Measurements from ENCODE around the gene ANKRD12.
"Not testable (repeated sequence)": the region's sequence is repeated elsewhere in the genome, so short reads cannot be mapped to it uniquely, and the experiment has no call there.

ANKRD12 gene

DNA sequence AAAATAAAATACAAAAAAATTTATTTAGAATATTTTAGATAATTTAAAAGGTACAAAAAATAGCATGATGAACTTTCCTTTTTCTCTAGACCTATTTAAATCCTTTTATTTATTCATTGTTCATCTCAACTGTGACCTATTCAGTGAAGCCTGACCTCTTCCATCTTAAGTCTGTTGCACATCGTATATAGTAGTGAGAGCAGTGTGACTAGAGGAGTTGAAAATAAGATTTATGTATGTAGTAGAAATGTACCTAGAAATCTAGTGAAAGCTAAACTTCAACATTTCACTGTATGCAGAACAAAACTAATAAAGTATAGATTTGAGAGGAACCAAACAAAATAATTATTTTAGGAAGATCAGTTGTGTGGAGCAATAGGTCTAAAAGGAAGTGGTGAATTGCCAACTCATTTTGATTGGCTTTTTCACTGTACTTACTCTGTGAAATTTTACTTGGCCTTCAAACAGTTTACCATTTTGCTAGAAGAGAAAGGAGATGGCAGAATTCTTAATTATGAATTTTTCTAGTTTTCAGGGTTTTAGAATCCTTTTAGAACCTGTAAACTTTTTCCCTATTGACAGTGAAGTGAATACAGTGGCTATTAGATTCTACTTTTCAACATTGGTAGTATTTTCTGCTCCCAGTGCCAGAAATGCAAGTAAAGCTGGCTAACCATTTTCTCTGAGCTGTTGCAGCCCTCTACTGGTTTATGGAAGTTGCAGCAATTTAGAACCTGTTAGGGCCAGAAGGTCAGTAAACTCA is 11.0 kb downstream of the ANKRD12 start:
- no peak for DNase-seq

DNA sequence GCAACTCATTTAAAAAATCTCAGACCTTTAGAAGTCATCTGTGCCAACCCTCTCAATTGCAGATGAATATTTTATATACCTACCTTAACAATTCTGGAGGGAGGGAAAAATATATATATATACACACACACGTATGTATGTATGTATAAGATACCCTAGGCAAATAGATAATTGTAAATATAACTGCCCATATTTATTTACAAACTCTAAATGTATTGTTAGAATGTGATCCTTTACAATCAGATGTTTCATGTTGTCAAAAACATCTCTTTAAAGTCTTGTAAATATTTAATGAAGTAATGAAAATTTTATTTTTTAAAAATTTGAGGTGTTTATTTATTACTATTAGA is 11.6 kb downstream of the ANKRD12 start:
- no peak for DNase-seq

DNA sequence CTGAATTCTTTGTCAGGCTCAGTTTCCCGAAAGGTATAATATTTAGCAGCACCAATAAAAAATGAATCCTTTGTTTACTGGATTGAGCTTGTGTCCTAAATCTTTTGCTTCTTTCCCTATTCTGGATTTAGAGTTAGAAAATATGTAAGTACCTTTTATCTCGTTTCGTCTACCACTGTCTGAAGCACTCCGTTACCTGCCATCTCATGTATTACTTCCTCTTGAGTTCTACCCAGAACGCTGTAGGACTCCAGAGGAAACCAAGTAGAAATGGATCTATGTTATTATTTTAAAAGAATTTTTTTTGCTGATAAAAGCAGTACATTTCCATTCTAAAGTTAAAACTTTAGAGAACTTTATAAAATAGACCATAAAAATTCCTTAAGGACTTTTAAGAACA is 13.5 kb downstream of the ANKRD12 start:
- DNase-seq, result no peak

DNA sequence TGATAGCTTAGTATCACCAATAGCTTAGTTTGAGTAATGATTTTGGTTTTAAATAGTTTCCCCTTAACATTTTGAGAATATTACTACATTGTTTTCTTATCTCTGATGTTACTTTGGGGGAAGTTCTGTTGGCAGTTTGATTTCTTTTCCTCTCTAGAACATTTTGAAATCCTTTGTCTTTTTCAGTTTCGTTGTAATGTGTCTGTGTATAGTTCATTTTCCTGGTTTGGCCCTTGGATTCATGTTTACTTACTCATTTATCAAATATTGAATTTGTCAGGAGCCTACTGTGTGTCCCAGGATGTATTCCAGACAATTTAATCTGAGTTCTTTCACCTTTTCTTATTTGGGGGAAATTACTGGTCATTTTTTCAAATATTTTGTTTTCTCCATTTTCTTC is 16.7 kb downstream of the ANKRD12 start:
- DNase-seq, result no peak

DNA sequence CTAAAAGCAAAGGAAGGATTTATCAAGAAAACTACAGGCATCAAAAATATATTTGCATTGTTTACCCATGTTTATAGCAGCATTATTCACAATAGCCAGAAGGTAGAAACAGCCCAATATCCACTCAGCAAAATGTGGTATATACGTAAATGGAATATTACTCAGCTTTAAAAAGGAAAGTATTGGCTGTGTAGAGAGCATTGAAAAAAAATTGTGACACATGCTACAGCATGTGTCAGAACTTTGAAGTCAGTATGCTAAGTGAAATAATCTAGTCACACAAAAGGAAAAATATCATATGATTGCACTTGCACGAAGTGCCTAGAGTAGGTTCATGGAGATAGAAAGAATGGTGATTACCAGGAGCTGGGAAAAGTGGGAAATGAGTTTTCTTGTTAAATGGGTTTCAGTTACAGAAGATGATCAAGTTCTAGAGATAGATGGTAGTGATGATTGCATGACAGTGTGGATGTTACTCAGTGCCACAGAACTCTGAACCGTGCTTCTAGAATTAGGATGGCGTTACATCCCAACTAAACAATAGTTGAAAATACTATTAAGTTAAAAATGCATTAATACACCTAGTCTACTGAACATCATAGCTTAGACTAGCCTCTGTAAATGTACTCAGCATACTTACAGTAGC is 20.1 kb downstream of the ANKRD12 start:
- DNase-seq, result no peak

DNA sequence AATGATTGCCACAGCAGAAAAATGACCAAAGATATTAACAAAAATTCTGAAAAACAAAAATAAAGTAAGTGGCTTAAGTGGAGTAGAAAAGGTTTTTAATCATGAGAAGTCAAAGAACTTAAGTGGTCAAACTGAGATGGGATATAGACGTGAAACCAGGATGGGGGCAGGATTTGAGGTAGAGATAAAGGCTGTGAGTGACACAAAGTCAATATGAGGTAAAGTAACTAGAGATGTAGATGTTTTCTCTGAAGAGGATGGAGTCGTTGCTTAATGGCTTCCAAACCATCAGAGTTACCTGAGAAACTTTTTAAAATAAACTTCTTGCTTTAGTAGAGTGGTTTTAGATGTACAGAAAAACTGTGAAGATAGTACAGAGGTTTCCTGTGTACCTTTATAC is 21.2 kb downstream of the ANKRD12 start:
- DNase-seq, result no peak

DNA sequence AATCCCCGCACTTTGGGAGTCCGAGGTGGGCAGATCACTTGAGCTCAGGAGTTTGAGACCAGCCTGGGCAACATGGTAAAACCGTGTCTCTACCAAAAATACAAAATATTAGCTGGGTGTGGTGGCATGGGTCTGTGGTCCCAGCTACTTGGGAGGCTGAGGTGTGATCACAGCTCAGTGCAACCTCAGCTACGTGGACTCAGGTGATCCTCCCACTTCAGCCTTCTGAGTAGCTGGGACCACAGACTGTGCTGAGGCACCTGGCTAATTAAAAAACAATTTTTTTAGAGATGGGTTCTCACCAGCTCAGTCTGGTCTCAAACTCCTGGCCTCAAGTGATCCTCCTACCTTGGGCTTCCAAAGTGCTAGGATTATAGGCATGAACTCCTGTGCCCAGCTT is 23.4 kb downstream of the ANKRD12 start:
- no peak for DNase-seq

DNA sequence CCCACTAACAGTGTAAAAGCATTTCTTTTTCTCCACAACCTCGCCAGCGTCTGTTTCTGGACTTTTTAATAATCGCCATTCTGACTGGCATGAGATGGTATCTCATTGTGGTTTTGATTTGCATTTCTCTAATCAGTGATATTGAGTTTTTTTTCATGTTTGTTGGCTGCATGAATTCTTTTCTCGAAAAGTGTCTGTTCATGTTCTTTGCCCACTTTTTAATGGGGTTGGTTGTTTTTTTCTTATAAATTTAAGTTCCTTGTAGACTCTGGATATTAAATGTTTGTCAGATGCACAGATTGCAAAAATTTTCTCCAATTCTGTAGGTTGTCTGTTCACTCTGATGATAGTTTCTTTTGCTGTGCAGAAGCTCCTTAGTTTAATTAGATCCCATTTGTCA is 26.1 kb downstream of the ANKRD12 start:
- not testable (repeated sequence) for DNase-seq

DNA sequence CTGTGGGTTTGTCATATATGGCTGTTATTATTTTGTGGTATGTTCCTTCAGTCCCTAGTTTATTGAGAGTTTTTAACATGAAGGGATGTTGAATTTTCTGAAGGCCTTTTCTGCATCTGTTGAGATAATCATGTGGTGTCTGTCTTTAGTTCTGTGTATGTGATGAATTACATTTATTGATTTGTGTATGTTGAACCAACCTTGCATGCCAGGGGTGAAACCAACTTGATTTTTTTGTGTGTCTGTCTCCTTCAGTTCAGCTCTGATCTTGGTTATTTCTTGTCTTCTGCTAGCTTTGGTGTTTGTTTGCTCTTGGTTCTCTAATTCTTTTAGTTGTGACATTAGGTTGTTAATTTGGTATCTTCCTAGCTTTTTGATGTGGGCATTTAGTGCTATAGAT is 27.6 kb downstream of the ANKRD12 start:
- not testable (repeated sequence) for DNase-seq

DNA sequence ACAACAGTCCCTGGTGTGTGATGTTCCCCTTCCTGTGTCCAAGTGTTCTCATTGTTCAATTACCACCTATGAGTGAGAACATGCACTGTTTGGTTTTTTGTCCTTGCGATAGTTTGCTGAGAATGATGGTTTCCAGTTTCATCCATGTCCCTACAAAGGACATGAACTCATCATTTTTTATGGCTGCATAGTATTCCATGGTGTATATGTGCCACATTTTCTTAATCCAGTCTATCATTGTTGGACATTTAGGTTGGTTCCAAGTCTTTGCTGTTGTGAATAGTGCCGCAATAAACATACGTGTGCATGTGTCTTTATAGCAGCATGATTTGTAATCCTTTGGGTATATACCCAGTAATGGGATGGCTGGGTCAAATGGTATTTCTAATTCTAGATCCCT is 29.3 kb downstream of the ANKRD12 start:
- DNase-seq, result not testable (repeated sequence)

DNA sequence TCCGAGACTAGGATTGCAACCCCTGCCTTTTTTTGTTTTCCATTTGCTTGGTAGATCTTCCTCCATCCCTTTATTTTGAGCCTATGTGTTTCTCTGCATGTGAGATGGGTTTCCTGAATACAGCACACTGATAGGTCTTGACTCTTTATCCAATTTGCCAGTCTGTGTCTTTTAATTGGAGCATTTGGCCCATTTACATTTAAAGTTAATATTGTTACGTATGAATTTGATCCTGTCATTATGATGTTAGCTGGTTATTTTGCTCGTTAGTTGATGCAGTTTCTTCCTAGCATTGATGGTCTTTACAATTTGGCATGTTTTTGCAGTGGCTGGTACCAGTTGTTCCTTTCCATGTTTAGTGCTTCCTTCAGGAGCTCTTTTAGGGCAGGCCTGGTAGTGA is 32.9 kb downstream of the ANKRD12 start:
- DNase-seq, result not testable (repeated sequence)

DNA sequence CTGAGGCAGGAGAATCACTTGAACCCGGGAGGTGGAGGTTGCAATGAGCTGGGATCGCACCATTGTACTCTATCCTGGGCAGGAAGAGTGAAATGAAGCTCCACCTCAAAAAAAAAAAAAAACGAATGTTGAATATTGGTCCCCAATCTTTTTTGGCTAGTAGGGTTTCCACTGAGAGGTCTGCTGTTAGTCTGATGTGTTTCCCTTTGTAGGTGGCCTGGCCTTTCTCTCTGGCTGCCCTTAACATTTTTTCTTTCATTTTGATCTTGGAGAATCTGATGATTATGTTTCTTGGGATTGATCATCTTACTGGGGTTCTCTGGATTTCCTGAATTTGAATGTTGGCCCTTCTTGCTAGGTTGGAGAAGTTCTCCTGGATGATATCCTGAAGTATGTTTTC is 35.3 kb downstream of the ANKRD12 start:
- DNase-seq, result not testable (repeated sequence)

DNA sequence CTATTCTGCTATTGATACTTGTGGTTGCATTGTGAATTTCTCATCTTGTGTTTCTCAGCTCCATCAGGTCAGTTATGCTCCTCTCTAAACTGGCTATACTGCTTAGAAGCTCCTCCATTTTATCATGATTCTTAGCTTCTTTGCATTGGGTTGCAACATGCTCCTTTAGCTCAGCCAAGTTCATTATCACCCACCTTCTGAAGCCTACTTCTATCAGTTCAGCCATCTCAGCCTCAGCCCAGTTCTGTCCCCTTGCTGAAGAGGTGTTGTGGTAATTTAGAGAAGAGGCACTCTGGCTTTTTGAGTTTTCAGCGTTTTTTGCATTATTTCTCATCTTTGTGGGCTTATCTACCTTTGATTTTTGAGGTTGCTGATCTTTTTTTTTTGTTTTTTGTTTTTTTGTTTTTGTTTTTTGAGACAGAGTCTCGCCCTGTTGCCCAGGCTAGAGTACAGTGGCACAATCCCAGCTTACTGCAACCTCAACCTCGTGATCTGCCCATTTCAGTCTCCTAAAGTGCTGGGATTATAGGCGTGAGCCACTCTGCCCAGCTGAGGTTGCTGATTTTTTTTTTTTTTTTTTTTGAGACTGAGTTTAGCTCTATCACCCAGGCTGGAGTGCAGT is 36.0 kb downstream of the ANKRD12 start:
- DNase-seq, result no peak

DNA sequence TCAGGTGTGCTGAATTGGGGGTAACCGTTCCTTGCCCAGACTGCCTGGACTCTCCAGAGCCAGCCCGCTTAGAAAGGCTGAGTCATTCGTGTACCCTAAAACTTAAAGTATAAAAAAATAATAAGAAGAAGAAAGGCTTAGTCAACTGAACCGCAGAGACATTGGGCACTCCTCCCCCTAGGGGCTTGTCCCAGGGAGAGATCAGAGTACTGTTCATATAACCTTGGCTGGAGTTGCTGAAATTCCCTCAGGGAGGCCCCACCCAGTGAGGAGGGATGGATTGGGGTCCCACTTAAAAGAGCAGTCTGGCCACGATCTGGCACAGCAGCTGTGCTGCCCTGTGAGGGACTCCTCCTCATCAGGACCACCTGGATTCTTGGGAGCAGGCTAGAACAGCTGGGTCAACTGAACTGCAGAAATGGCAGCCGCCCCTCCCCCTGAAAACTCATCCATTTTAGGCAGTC is 37.2 kb downstream of the ANKRD12 start:
- no peak for DNase-seq

DNA sequence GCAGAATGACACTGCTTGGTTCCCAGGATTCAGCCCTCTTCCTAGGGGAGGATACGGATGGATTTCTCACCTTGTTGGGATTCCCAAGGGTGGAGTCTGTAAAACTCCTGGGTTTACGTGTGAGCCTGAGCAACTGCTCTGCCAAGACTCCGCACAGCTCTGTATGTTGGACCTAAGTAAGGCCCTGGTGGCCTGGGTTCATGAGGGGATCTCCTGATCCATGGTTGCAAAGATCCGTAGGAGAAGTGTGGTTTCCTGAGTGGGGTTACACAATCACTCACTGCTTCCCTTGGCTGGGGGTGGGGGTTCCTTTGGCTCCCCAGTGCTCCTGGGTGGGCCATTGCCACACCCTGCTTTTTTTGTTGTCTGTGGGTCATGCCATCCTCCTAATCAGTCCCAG is 37.7 kb downstream of the ANKRD12 start:
- DNase-seq, result no peak

DNA sequence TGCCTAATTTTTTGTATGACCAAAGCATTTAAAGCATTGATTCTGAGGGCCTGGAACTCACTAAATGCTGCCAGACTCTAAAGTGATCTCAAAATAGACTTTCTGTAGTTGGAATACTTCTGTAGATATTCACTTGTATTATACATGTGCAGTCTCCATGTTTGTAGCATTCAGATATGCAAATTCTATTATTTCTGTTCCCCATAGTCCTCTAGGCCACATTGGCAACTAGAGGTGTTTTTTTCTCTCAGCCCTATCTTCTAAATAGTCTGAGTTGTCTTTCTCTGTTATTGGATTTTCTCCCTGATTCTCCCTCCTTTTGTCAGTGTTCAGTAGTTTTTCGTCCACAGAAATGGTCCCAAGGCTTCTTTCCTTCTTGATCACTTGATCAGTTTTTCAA is 38.5 kb downstream of the ANKRD12 start:
- DNase-seq, result no peak

DNA sequence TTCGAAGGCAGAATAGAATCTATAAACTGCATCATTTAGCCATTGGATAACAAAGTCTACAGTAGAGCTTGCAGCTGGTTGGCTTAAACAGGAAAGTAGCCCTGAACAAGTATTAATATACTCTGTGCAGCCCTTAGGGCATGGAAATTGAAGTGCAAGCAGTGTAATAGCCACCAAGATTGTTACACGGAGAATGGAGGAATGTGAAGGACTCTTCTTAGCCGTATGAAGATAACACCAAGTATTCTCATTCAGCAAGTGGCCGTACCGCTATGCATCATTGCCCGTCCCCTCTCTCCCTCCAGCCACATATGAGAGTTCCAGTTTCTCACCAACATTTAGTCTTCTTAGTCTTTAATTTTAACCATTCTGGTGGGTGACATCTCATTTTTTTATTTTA is 40.5 kb downstream of the ANKRD12 start:
- DNase-seq, result no peak

DNA sequence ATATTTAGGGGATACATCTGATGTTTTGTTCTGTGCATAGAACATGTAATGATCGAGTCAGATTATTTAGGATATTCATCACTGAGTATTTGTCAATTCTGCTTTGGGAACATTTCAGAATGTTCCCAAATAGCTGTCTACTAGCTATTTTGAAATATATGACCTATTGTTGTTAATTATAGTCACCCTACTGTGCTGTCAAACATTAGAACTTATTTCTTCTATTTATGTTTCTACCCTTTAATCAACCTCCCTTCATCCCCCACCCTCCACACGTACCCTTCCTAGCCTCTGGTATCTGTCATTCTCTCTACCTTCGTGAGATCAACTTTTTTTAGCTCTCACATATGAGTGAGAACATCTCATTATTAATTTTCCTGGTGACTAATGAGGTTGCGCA is 40.9 kb downstream of the ANKRD12 start:
- no peak for DNase-seq

DNA sequence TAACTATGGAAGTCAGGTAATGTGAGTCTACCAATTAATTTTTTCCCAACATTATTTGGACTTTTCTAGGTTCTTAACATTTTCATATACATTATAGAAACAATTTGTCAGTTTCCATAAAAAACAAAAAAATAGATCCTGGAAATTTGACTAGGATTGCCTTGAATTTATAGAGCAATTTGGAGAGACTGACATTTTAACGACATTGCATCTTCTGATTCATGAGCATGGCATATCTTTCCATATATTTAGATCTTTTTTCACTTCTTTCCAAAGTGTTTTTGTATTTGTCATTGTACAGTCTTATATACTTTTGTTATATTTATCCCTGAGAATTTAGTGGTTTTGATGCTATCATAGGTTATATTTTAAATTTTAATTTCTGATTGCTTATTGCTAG is 42.0 kb downstream of the ANKRD12 start:
- no peak for DNase-seq

DNA sequence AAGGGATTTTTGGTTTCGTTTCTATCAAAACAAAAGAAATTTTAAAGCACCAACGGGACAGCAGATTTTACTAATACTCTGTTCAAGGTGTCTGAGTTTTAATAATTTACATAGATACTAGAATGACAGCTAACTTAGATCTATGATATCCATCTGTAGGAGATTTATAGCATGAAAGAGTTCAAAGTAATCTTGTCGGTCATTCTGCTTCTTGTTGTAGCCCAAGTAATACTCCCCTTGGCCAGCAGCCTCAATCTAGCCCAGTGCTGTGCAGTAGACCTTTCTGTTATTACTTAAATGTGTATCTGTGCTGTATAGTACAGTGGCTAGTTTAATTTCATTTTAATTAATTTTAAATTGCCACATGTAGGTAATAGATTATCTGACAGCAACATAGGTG is 44.7 kb downstream of the ANKRD12 start:
- DNase-seq, result no peak

DNA sequence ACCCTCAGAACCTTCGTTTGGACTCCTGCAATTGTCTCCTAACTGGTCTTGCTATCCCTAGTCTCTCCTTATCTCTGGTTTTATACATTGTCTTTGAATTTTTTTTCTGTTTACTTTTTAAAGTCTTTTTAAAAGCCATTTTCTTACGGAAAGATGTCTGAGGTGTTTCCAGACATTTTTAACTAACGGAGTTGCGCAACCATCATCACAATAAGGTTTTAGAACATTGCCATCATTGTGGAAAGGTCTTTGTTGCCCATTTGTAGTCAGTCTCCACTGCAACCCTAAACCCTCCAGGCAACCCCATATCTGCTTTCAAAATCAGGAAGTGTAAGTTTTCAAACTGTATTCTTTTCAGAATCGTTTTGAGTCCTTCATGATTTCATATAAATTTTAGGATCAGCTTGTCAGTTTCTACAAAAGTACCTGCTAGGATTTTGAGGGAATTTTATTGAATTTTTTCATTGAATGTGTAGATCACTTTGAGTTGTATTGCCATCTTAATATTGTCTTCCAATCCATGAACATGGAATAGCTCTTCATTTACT is 46.3 kb downstream of the ANKRD12 start:
- DNase-seq, result no peak

DNA sequence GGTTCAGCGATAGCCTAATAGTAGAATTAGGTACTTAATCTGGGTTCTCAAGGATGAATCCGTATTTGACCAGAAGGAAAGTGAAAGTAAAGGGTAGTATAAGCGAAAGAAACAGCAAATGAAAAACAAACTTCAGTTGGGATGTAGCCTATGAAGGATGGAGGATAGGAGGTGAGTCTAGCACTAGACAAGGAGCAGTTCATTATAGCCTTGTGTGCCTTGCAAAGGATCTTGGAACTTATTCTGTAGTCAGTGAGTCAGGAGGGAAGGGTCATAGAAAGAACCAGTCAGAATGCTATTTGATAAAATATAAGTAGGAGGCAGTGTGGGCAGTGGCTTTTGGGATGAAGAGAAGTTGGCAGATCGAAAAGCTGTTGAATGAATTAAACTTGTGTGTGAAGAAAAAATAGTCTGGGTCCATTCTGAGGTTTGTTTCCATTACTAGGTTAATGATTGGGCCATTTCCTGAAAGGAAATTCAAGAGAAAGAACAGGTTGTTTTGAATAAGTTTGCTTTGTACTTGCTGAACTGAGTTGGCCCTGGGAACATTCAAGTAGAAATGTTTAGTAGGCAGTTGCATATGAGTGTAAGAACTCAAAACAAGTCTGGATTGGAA is 48.5 kb downstream of the ANKRD12 start:
- no peak for DNase-seq

DNA sequence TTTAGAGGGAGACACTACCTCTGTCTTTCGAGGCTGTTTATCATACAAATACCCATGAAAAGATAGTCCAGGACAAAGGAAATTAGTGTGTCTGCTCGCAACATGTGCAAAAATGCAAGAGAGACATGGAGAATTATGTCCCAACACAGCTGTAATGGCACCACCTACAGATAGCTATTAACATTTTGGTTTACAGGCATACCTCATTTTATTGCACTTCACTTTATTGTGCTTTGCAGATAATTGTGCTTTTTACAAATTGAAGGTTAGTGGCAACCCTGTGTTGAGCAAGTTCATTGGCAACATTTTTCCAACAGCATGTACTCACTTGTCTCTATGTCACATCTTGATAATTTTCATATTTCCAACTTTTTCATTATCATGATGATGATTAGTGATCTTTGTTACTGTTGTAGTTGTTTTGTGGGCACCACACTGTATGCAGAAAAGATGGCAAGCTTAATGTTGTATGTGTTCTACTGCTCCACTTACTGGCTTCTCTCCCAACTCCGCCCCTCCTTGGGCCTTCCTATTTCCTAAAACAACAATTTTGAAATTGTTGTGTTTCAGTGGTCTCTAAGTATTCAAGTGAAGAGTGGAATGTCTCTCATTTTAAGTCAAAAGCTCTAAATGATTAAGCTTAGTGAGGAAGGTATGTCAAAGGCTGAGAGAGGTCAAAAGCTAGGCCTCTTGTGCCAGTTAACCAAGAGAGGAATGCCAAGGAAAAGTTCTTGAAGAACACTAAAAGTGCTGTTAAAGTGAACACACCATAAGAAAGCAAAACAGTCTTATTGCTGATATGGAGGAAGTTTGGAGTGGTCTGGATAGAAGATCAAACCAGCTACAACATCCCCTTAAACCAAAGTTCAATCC is 52.0 kb downstream of the ANKRD12 start:
- DNase-seq, result no peak

Measured in activated naive CD4-positive, alpha-beta T cell (primary cell).